Measurements from ENCODE around the gene TFF1.

Gene TFF1

DNA sequence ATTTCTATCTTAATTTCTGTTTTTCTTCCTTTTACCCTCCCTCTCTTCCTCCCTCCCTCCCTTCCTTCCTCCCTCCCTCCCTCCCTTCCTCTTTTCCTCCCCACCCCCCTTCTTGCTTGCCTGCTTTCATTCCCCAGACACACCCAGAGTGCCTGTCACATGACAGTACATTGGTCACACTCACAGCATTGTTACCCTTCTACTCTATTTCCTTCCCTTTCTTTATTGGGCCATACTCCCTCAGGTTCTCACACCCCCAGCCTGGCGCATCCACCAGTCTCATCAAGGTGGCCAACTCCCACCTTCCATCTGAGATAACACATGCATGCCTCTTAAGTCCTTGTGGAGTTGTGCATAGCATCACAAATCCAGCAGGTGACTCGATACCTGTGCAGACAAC is 18.7 kb upstream of the TFF1 start:
- no peak overlapping the region for H3K4me3 ChIP-seq (IDR thresholded peaks at IDR 0.05; ENCODE audit: insufficient read depth, low read depth, low read length)
- H2AFZ ChIP-seq (ENCODE audit: low read depth): no peak overlapping the region
- no peaks in the 10 kb centered on the region for H4K20me1 ChIP-seq (ENCODE audit: insufficient read depth)
- H3K9ac ChIP-seq: no peak overlapping the region
- TF ChIP-seq, protein P1, sequence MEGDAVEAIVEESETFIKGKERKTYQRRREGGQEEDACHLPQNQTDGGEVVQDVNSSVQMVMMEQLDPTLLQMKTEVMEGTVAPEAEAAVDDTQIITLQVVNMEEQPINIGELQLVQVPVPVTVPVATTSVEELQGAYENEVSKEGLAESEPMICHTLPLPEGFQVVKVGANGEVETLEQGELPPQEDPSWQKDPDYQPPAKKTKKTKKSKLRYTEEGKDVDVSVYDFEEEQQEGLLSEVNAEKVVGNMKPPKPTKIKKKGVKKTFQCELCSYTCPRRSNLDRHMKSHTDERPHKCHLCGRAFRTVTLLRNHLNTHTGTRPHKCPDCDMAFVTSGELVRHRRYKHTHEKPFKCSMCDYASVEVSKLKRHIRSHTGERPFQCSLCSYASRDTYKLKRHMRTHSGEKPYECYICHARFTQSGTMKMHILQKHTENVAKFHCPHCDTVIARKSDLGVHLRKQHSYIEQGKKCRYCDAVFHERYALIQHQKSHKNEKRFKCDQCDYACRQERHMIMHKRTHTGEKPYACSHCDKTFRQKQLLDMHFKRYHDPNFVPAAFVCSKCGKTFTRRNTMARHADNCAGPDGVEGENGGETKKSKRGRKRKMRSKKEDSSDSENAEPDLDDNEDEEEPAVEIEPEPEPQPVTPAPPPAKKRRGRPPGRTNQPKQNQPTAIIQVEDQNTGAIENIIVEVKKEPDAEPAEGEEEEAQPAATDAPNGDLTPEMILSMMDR (conservative IDR thresholded peaks at IDR 0.05; ENCODE audit: low read depth, low read length): no peak
- peaks cover 33% of the 10 kb centered on the region for H3K27me3 ChIP-seq (ENCODE audit: insufficient read depth, low read depth)
- no peaks in the 10 kb centered on the region for H3K36me3 ChIP-seq (ENCODE audit: insufficient read depth)
- no peak overlapping the region for H3K4me2 ChIP-seq
- no peaks in the 10 kb centered on the region for H3K4me1 ChIP-seq (ENCODE audit: low read depth, poor library complexity, severe bottlenecking)
- no peaks in the 10 kb centered on the region for H3K79me2 ChIP-seq (ENCODE audit: insufficient read depth, low read depth)
- H3K27ac ChIP-seq: no peak overlapping the region

DNA sequence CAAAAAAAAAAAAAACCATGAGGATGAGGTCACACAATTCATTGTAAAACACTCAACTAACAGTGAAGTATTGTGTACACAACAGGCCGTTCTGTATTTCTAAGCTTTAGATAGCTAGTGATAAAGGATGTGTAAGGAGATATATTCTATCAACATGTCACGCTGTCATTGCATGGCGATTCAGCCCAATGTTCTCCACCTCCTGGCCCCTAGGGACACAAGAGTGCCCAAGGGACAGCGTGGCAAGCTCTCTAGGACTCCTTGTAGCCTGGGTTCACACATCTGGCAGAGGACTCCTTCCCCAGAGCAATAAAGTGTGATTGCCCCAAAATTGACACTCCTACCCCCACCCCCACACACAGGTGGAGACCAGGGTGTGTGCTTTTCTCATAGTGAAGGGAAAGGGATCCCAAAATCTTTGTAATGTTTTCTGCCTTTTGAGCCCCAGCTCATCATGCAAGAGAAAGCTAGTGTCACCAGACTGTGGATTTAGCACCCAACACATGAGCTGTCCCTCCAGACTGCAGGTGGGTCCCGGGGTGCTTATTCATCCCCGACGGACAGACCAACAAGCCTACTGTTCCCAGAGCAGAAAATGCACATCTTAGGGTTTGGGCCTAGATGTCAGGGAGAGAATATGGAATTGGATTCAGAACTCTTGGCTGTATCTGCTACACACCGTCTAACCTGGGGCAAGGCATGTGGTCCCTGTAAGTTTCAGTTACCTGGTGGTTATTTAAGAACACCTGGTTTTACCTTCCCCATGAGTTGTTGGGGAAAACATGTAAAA is 18.0 kb upstream of the TFF1 start:
- H4K20me1 ChIP-seq (ENCODE audit: insufficient read depth): no peaks in the 10 kb centered on the region
- H3K36me3 ChIP-seq (ENCODE audit: insufficient read depth): no peaks in the 10 kb centered on the region
- H3K4me2 ChIP-seq: no peak overlapping the region
- no peak overlapping the region for H3K9ac ChIP-seq
- no peak overlapping the region for H2AFZ ChIP-seq (ENCODE audit: low read depth)
- TF ChIP-seq, protein P1 (conservative IDR thresholded peaks at IDR 0.05; ENCODE audit: low read depth, low read length): no peak
- H3K79me2 ChIP-seq (ENCODE audit: insufficient read depth, low read depth): no peaks in the 10 kb centered on the region
- no peak overlapping the region for H3K4me3 ChIP-seq (IDR thresholded peaks at IDR 0.05; ENCODE audit: insufficient read depth, low read depth, low read length)
- no peak overlapping the region for H3K27ac ChIP-seq
- peaks cover 36% of the 10 kb centered on the region for H3K27me3 ChIP-seq (ENCODE audit: insufficient read depth, low read depth)
- no peaks in the 10 kb centered on the region for H3K4me1 ChIP-seq (ENCODE audit: low read depth, poor library complexity, severe bottlenecking)

GRCh38 chr21:42383331-42383730 is 17.0 kb upstream of the TFF1 start:
- Histone ChIP-seq H3K4me1 (ENCODE audit: low read depth, poor library complexity, severe bottlenecking) (no peaks in the 10 kb centered on the region), H3K79me2 (ENCODE audit: insufficient read depth, low read depth) (no peaks in the 10 kb centered on the region), H3K27me3 (ENCODE audit: insufficient read depth, low read depth) (peaks cover 44% of the 10 kb centered on the region), H4K20me1 (ENCODE audit: insufficient read depth) (no peaks in the 10 kb centered on the region), H3K4me3 (IDR thresholded peaks at IDR 0.05; ENCODE audit: insufficient read depth, low read depth, low read length) (no peak overlapping the region), H3K36me3 (ENCODE audit: insufficient read depth) (no peaks in the 10 kb centered on the region), H3K4me2 (no peak overlapping the region), H2AFZ (ENCODE audit: low read depth) (no peak overlapping the region), H3K27ac (no peak overlapping the region), H3K9ac (no peak overlapping the region)
- TF ChIP-seq, protein P1 (conservative IDR thresholded peaks at IDR 0.05; ENCODE audit: low read depth, low read length): no peak

DNA sequence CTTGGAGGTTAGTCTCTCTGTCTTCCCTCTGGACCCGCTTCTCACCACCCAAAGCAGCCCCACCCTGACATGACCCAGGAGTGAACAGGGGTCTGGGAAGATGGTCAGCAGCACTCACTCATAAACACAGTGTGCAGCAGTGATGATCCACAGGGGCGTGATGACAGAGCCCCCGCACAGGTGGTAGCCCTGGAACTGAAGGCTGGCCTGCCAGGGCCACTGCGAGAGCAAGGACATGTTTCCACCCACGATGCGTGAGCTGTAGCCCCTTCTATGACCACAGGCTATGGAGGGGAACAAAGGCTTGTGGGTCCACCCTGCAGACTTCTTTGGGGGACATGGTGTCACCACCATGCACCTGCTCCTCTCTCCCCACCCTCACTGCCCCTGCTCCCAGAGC is 16.6 kb upstream of the TFF1 start:
- Histone ChIP-seq H3K27me3 (ENCODE audit: insufficient read depth, low read depth) (peaks cover 44% of the 10 kb centered on the region), H3K4me2 (no peak overlapping the region), H3K9ac (no peak overlapping the region), H3K79me2 (ENCODE audit: insufficient read depth, low read depth) (no peaks in the 10 kb centered on the region), H3K36me3 (ENCODE audit: insufficient read depth) (no peaks in the 10 kb centered on the region), H2AFZ (ENCODE audit: low read depth) (no peak overlapping the region), H4K20me1 (ENCODE audit: insufficient read depth) (no peaks in the 10 kb centered on the region), H3K27ac (no peak overlapping the region), H3K4me3 (IDR thresholded peaks at IDR 0.05; ENCODE audit: insufficient read depth, low read depth, low read length) (no peak overlapping the region), H3K4me1 (ENCODE audit: low read depth, poor library complexity, severe bottlenecking) (no peaks in the 10 kb centered on the region)
- TF ChIP-seq, protein P1 (conservative IDR thresholded peaks at IDR 0.05; ENCODE audit: low read depth, low read length): no peak
